TTC549 (cell line): ENCODE data around the gene CPB1.
"Not testable (repeated sequence)": the region's sequence is repeated elsewhere in the genome, so short reads cannot be mapped to it uniquely, and the experiment has no call there.

Experiments
- FAIRE-seq: peaks from 2 replicates; lab custom pipeline; 2012; peaks lifted over from hg19 to GRCh38; lab: Jason Lieb, UNC

The CPB1 gene

DNA sequence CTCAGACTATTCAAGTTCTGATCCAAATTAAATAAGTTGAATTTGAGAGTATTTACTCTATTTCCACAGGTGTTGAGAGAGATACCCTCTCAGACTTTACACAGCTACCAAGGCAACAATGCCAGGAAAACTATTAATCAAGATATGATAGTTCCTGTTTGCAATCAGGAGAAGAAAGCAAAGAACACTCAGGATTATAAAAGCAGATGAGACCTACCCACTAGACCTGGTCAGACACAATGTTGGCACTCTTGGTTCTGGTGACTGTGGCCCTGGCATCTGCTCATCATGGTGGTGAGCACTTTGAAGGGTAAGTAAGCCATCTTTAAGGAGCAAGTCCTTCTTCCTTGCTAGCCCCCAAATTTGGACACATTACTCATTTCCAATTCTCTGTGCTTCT, at the start of gene CPB1:
CPB1 (plus strand) TSS at position 227 of the 400 bp plus-strand sequence; CDS start at position 240, 13 bp downstream.
- no peak for FAIRE-seq

DNA sequence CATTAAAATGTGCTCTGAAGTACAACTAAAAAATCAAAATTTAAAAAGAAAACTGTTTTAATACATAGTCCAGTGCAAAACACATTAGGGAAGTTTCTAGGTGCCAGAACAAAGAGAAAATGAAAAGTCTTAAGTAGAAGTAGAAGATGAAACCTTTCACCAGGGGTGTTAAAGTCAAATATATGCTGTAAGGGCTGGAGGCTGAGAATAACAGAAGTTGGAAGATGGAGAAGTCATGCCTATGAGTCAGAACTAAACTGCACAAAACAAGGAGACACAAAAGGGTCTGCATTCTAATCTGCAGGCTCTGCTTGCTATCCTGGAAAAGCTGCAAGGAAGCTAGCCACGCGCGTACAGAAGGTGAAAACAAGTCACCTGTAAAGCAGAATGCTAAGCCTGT, 48.7 kb upstream of the CPB1 start:
- FAIRE-seq: no peak

GRCh38 chr3:148785026-148785425, 42.6 kb upstream of the CPB1 start:
- FAIRE-seq: not testable (repeated sequence)

GRCh38 chr3:148786159-148786558, 41.5 kb upstream of the CPB1 start:
- not testable (repeated sequence) for FAIRE-seq

DNA sequence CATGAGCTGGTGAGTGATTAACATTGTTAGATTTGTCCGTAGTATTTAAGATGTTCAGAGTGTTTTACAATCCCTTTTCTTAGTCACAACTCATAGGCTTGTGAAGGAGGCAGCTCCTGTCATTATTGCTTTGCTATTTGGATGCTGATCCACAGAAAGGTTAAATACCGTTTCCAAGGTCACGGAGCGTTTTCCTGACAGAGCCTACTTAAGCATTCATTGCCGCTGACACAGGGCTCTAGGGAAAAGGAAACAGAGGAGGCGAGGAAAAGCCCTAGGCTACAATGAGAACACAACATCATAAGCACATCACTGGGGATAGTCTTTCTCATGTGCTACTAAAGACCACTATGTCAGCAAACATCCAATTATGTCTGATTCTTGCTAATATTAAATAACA, 38.5 kb upstream of the CPB1 start:
- FAIRE-seq: no peak

DNA sequence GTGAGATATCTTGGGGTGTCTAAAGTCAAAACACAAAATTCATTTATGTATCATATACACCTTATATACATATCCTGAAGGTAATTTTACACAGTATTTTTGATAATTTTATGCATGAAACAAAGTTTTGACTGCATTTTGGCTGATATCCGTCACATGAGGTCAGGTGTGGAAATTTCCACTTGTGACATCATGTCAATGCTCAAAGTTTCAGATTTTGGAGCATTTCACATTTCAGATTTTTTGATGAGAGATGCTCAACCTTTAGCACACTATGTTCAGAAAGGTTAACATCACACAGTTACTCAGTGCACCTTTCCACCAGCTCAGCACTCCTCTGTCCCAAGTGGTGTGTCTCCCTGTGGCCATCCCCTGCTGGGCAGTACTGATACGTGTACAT, 37.7 kb upstream of the CPB1 start:
- FAIRE-seq: no peak

DNA sequence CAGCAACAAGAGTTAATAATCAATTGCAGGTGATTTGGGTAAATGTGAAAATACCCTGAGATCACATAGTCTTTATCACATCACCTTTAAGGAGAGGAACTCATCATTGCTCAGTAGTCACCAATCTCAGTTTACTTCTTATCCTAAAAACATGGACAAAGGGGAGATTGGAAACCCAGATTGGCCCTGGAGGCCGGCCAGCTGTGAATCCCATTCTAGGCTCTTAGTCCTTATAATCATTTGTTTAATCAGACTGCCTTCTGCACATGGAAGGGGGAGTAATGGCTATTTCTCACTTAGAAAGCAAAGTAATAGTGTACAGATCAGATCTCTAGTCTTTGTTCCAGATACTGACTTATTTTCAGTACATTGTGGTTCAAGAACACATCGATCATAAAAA, 37.2 kb upstream of the CPB1 start:
- no peak for FAIRE-seq

GRCh38 chr3:148790851-148791735, 36.5 kb upstream of the CPB1 start:
- no peak for FAIRE-seq

GRCh38 chr3:148791920-148792319, 35.7 kb upstream of the CPB1 start:
- no peak for FAIRE-seq

GRCh38 chr3:148792516-148792915, 35.1 kb upstream of the CPB1 start:
- FAIRE-seq: no peak

DNA sequence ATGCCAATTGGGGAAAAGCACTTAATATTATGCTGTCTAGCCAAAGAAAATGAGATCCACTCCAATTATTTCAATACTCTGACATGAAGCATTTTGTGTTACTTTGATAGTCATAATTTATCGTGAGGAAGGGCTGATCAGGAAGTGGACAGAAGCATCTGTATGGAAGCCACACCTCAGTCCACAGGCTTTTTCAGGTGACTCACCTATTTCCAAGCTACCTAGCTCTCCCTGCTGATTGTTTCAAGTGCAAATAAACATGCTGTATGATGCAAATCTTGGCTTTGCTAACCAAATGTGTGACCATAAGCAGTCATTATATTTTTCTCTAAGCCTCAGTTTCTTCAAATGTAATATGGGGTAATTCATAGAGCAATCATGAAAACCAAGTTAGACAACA, 30.8 kb upstream of the CPB1 start:
- no peak for FAIRE-seq

DNA sequence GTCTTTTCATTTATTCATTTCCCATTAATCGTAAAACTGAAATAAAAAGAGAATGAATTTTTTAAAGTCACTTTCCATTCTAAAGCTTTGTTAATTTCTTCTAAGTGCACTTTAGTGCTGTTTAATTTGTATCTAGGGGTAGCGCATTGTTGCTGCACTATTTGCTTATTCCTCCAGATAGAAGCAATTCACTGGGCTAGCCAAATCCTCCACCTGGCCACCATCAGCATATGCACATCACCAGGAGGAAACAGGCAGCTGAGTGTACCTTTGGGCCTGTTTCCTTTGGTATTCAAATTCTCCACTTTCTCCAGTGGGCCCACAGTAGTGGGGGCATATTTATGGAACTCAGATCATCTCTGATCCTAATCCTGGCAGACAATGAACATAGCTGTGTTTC, 29.8 kb upstream of the CPB1 start:
- FAIRE-seq: no peak

- FAIRE-seq: no peak
These were observed 27.2 kb upstream of the CPB1 start for GRCh38 chr3:148800414-148800813.

DNA sequence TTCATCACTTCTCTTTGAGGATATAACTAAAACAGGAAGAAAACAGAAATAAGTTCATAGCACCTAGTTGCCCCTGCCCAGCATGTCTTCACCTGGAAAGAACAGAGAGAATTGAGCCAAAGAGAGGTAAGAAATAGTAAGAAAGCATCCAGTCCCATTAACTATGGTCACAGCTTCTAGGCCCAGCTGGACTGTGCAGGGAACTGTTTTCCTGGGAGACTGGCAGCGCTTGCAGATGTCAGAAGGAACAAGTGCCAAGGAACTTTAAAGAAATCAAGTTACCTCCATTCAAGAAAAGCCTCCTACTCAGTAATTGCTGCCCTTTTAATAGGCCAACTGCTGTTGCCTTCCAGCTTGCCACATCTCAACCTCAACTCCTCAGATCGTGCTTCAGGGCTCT, 17.8 kb upstream of the CPB1 start:
- no peak for FAIRE-seq

DNA sequence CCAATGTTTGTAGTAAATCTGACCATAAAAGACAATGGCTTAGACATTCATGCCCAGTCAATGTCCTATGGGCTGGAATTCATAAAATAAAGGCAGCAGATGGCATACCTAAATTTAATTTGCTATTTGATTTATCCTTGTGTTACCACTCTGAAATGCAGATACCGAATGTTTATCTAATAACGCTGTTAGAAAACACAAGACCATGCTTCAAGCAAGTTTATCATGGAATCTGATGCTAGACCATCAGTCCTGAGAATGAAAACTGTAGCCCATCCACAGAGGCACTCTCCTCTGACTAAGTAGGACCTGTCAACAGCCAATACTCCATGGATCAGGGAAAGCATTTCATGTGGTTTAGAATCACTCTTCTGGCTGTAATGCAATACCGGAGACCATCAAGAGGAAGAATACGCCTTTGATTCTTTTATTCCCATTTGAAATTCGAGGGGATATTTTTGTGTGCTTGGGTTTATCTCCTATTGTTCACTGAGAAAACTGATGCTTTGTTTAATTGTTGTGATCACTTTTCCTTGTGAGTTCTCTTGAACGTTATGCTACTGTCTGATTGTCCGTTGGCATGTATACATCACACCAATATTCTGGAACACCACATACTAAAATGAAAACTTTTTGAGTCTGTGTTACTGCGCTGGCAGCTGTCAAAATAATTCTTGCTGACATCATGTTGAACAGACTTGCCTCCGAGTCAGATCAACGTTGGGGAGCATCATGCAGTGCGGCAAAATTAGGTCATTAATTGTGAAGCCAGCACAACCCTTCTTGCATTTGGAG, 12.1 kb upstream of the CPB1 start:
- FAIRE-seq: no peak

DNA sequence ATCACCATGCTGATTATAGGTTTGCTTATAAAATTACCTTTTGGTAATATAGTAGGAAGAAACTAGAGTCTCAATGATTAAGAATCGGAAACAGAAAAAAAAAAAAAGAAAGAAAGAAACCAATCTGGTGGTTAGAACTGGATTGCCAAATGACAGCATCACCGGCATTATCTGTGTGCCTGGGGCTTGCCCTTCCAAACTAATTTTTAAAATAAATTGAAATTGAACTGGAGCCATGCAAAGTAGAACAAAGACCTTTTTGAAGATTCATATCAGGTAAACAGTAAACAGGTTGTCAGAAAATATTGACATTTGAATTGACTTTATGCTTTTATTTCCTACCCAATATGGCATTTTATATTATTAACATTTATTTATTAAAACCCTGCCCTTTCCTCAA, 11.2 kb upstream of the CPB1 start:
- FAIRE-seq: no peak

DNA sequence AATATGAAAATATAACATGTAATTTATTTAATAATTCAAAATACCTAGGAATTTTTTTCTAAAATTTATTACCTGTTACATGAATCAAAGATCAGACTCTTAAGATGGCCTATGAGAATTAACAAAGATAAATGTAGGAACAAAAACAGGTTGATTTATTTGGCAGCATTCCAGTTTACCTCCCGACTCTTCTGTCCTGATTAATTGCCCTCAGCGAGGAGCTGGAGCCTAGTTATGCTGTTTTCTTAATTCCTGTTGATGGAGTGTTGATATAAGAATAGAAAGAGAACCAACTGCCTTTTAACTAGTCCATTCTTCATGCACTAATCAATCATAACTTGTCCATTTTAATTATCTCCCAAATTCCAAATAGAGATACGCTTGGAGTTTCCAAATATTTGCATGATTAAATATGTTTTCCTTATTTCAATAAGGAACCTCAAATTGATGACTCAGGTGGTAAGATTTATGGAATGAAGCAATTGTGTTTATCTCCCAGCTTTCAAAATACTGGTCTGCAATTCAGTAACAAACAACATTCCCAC, 10.6 kb upstream of the CPB1 start:
- no peak for FAIRE-seq

DNA sequence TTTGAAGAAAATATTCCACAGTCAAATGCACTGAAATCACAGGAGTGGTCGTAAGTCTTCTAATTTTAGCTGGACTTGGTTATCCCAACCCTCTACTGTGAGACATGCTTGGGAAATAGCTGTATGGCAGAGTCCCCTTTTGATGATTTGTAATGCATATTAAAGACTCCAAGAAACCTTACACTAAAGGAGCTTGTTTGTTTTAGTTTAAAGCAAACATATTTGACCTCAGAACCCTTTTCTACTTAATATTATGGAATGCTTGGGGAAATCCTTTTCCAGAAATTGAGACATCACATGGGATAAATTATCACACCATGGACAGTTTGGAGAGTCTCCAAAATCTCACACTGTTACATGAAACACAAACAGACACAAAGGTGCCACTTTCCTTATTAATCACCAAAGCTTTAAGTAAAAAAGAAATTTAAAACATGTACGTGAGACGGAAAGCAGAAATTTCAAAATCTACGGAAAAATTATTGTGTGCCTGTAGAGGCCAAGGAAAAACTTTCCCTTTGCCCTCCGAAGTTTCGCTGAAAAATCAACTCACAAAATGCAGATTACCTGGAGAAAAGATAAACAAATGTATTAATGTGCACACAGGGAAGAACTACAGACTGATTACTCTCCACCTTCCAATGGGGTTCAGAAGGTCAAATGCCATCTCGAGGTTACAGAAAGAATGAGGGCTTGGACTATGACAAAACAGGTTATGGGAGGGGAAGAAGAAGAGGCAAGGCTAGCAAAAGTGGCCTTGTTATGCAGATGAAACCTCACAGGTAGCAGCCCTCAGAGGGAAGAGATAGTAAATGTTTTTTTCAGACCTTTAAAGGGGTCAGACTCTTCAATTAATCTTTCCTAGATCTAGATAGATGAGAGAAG, 7.0 kb upstream of the CPB1 start:
- no peak for FAIRE-seq

DNA sequence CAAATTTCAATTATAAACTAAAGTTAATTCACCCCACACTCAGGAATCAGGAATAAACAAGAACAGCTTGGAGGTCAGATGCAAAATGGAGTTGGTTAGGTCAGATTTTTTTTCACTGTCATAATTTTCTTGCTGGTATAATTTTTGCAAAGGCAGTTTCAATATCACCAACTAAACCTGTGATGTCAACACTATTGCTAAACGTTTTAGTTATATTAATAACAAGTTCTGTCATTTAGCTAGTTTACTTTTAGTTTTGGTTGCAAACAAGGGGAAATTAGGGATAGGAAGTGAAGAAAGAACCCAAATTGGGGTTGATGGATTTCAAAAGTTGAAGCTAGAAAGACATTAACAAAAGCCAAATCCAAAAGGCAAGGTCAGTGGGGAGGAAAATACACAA, 4.6 kb upstream of the CPB1 start:
- no peak for FAIRE-seq

- FAIRE-seq: no peak
These were observed 2.1 kb upstream of the CPB1 start for GRCh38 chr3:148825476-148825875.

DNA sequence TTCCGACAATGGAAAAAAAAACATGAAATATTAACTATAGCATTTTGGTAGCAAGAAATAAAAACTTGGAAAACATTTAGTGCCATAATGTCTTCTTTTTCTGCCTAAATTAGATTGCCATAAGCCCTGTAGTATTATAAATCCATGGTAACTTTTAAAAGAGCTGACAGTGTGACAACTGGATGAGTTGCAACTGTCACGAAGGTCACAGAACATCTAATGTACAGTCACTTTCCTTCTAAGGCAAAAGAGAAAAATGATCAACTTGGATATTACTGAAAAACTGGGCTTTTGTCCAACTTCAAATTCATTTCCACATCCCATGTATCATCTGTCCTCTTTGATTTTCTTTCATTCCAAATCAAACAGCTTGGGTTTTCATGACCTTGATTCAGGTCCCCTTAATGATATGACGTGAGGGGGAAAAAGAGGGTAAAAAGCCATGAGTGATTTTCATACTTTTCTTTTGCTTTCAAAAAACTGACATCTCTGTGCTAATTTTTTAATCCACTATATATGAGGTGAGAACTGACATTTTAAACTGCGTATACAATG, 602 bp downstream of the CPB1 start:
- FAIRE-seq: no peak

GRCh38 chr3:148829926-148830325, 2.3 kb downstream of the CPB1 start:
- no peak for FAIRE-seq
